ENCODE data around the gene MAGEF1.

MAGEF1 gene, protein sequence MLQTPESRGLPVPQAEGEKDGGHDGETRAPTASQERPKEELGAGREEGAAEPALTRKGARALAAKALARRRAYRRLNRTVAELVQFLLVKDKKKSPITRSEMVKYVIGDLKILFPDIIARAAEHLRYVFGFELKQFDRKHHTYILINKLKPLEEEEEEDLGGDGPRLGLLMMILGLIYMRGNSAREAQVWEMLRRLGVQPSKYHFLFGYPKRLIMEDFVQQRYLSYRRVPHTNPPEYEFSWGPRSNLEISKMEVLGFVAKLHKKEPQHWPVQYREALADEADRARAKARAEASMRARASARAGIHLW

DNA sequence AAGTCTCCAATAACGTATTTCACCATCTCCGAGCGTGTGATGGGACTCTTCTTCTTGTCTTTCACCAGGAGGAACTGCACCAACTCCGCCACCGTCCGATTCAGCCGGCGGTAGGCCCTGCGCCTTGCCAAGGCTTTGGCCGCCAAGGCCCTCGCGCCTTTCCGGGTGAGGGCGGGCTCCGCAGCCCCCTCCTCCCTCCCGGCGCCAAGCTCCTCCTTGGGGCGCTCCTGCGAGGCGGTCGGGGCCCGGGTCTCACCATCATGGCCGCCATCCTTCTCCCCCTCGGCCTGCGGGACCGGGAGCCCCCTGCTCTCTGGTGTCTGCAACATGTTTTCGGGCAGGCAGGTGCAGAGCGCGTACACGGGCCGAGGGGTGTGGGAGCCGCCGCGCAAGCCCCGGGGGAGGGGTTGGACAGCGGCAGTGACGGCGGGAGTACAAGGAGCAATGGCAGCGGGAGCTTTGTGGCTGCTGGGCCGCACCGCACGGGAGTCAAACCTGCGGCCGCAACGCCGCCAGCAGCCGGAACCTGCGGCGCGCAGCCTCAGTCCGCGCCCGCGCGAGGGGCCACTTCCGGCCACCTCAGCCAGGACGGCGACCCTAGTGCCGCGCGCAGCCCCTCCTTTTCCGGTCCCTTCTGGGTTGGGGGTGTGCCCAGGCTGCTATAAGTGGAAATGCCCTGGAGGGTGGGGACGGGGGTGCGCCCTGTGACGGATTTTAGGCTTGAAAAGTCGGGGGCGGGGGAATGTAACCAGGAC lies at the start of gene MAGEF1:
MAGEF1 (minus strand) TSS at position 572 of the 755 bp plus-strand sequence; CDS start at position 329, 243 bp downstream.
- peak; percentile 79 for DNase-seq (ENCODE audit: low read depth)
- H3K4me3 ChIP-seq (ENCODE audit: low read length): peak within 1 kb of the TSS; percentile 79
- TF ChIP-seq, protein P1, sequence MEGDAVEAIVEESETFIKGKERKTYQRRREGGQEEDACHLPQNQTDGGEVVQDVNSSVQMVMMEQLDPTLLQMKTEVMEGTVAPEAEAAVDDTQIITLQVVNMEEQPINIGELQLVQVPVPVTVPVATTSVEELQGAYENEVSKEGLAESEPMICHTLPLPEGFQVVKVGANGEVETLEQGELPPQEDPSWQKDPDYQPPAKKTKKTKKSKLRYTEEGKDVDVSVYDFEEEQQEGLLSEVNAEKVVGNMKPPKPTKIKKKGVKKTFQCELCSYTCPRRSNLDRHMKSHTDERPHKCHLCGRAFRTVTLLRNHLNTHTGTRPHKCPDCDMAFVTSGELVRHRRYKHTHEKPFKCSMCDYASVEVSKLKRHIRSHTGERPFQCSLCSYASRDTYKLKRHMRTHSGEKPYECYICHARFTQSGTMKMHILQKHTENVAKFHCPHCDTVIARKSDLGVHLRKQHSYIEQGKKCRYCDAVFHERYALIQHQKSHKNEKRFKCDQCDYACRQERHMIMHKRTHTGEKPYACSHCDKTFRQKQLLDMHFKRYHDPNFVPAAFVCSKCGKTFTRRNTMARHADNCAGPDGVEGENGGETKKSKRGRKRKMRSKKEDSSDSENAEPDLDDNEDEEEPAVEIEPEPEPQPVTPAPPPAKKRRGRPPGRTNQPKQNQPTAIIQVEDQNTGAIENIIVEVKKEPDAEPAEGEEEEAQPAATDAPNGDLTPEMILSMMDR (conservative IDR thresholded peaks at IDR 0.05; ENCODE audit: low read length): no peak

DNA sequence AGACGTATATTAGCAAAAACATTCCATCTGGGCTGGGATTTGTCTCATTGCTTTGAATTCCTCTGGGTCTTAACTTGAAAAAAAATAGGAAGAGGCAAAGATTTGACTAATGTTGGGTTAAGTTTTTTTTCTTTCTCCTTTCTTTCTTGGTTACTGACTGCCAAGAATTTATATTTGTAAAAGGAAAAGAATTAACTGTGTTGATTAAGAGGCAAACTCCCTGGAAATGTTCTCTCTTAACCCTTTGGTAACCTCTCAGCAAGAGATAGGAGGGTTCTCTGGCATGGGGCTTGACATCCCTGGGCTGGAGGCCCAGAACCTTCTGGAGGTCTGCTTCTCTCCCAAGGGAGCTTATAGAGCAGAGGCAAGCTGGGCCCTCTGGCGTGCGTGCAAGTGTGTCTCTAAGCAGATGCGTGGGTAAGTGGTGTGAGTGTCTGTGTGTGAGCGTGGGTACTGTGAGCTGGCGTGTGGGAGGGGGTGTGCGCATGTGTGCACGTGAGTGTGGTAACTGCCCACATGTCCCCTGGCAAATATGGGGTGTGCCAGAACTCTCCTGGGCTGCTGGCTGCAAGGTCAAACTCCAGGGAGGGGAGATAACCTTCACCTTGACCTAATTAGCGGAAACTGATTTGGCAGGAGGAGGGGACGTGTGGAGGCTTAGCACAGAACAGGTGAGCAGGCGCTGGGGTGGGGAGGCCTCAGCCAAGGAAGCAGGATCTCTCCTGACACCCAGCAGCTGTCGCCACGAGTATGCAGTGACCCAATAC lies 49.4 kb upstream of the MAGEF1 start:
- TF ChIP-seq, protein P1 (conservative IDR thresholded peaks at IDR 0.05; ENCODE audit: low read length): 0 out of 2 replicates have a peak, but pooled peaks have one; percentile 5
- DNase-seq (ENCODE audit: low read depth): peak; percentile 83
- no peak overlapping the region for H3K4me3 ChIP-seq (ENCODE audit: low read length)

DNA sequence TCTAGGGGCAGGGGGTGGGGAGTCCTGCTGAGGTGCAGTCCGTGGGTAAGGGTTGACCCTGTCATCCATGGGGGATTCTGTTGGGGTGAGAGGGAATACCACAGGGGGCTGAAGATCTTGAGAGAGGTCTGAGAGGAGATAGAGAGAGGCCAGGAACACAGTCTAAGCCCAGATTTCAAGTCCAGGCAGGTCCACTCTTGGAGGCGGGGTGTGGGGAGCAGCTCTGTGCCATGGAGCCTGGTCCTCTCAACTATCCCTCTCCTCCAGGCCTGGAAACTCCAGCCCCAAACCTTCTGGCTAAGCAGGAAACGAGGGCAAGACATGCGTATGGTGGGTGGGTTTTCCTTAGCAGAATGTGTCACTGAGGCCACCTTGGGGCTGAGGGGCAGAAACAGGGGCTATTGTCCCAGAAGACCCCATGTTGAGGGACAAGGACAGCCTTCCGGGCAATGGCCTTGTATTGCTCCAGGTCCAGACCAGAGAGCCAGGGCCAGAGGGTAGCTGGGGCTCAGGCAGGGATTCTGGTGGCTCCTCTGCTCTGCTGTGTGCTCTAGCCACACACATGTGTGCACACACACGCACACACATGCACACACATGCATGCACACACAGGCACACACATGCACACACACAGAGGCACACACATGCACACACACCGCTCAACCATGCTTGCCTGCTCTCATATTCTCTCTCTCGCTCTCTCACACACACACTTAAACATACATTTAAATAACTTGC lies 48.6 kb upstream of the MAGEF1 start:
- H3K4me3 ChIP-seq (ENCODE audit: low read length): no peak overlapping the region
- no peak for DNase-seq (ENCODE audit: low read depth)
- TF ChIP-seq, protein P1 (conservative IDR thresholded peaks at IDR 0.05; ENCODE audit: low read length): no peak

DNA sequence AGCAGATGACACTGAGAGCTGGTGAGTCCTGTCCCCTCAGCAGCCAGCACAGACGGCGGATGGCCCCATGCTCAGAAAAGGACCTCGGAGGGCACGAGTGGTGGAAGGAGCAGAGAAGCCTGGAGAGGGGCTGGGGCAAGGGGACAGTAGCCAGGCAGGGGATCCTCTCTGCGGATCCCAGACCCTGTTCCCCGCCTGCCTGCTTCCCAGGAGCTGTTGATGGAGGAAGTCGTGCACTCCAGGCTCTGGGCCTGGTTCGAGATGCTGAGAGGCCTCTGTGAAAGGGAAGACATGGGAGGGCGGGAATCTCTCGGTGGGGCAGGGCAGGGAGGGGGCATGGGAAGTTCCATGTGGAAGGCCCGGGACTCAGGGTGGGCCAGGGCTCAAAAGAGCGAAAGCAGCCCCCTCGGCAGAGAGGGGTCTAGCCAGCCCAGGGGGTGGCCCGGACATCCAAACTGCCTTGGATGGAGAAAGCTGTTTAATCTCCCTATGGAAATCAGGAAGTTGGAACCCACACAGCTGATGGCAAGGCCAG lies 47.9 kb upstream of the MAGEF1 start:
- no peak overlapping the region for H3K4me3 ChIP-seq (ENCODE audit: low read length)
- TF ChIP-seq, protein P1 (conservative IDR thresholded peaks at IDR 0.05; ENCODE audit: low read length): no peak
- DNase-seq (ENCODE audit: low read depth): no peak

DNA sequence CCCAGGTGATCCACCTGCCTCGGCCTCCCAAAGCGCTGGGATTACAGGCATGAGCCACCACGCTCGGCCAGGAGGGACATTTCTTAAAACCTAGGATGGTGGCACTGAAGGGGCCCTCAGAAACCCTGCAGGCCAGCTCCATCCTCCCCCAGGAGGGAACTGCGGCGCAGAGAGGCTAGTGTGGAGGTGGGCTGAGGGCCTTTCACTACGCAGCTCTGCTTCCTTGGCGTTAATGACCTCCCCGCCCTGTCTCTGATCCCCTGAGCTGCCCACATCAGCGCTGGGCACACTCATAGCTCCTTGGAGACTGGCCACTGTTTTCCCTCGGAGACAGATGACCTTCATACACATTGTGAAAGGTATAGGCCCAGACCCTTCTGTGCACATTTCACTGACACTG lies 46.2 kb upstream of the MAGEF1 start:
- H3K4me3 ChIP-seq (ENCODE audit: low read length): no peak overlapping the region
- DNase-seq (ENCODE audit: low read depth): no peak
- TF ChIP-seq, protein P1 (conservative IDR thresholded peaks at IDR 0.05; ENCODE audit: low read length): no peak

DNA sequence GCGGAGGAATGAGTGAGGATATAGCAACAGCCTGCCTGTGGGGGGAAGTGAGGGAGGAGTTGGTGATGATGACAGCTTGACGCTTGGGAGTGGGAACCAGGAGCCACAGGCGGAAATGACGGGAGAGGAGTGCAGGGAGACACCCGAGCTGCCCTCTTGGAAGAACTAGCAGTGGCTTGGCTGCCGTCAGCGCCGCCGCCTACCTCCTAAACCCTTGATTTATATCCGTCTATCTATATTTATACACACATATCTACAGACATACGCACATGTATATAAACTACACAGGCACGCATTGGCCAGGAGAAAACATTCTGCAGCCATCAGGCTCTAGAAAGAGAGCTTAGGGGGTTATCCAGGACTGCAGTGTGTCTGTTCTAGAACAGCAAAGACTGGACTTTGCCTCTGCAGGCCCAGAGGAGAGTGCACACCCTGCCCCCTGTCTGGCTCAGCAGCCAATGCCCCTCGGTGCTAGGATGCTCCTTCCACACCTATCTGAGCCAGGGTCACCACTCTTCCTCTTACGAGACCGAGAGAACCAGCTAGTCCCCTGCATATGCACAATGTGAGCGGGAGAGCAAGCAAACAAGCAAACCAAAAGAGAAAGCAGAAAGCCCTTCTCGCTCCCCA lies 45.3 kb upstream of the MAGEF1 start:
- peak; percentile 88 for DNase-seq (ENCODE audit: low read depth)
- H3K4me3 ChIP-seq (ENCODE audit: low read length): peak overlapping the region; percentile 34
- TF ChIP-seq, protein P1 (conservative IDR thresholded peaks at IDR 0.05; ENCODE audit: low read length): peak; percentile 4; the same call in 1 of the 2 replicates

Data from AG10803 (cell line).